Endometrium (tissue), 2 donors: ENCODE measurements around the gene LIN37.
"Not testable (repeated sequence)": the region's sequence is repeated elsewhere in the genome, so short reads cannot be mapped to it uniquely, and the experiment has no call there.

Experiments
- FAIRE-seq: peaks from 2 replicates; lab custom pipeline; 2012; peaks lifted over from hg19 to GRCh38; lab: Jason Lieb, UNC
- donor health status: control.
- donor health status: control.

LIN37 gene

GRCh38 chr19:35790981-35791813 lies 42.8 kb downstream of the LIN37 start:
- FAIRE-seq = no peak

- no peak for FAIRE-seq
Measured at GRCh38 chr19:35791814-35792279, 43.5 kb downstream of the LIN37 start.

GRCh38 chr19:35792312-35792711 lies 43.9 kb downstream of the LIN37 start:
- no peak for FAIRE-seq

GRCh38 chr19:35792888-35793287 lies 44.5 kb downstream of the LIN37 start:
- no peak for FAIRE-seq

- no peak for FAIRE-seq
Measured at GRCh38 chr19:35793381-35794165, 45.2 kb downstream of the LIN37 start.

- FAIRE-seq = not testable (repeated sequence)
Measured at GRCh38 chr19:35795564-35795963, 47.2 kb downstream of the LIN37 start.

GRCh38 chr19:35796645-35797542 lies 48.5 kb downstream of the LIN37 start:
- FAIRE-seq = no peak

- no peak for FAIRE-seq
Measured at GRCh38 chr19:35797663-35798062, 49.3 kb downstream of the LIN37 start.

- FAIRE-seq = no peak
Measured at GRCh38 chr19:35801828-35802227, 53.5 kb downstream of the LIN37 start.
